HG02571 (cell line): ENCODE data around the gene BBS1.
"Not testable (repeated sequence)": the region's sequence is repeated elsewhere in the genome, so short reads cannot be mapped to it uniquely, and the experiment has no call there.

Source experiments
- ATAC-seq: cut with Tn5 transposase; IDR thresholded peaks from one replicate; pipeline ENCODE4 v1.9.1; 2021; ENCODE audit warnings: mild to moderate bottlenecking, moderate library complexity; ENCODE audit not compliant: unreplicated experiment

The BBS1 gene

GRCh38 chr11:66523611-66524010 is 13.2 kb downstream of the BBS1 start:
- no peak for ATAC-seq

- ATAC-seq, result no peak
These were observed 14.0 kb downstream of the BBS1 start for GRCh38 chr11:66524304-66525040.

- ATAC-seq, result no peak
These were observed 18.6 kb downstream of the BBS1 start for GRCh38 chr11:66529069-66529468.

DNA sequence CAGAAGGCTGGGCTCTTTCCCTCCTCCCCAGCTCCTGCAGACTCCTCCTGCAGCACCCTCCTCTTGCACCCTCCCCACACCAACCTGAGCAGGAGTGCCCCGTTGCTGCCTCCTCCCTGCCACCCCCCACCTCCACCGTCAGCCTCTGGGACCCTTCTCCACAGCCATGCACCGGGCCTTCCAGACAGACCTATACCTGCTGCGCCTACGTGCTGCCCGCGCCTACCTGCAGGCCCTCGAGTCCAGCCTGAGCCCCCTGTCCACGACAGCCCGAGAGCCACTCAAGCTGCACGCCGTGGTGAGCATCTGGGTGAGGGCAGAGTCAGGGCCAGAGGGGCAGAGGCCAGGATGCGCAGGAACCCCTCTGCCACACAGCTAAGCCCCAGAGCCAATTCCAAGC is 19.2 kb downstream of the BBS1 start:
- ATAC-seq, result no peak

- ATAC-seq, result no peak
These were observed 20.7 kb downstream of the BBS1 start for GRCh38 chr11:66530927-66531709.

- ATAC-seq, result no peak
These were observed 21.4 kb downstream of the BBS1 start for GRCh38 chr11:66531841-66532240.

DNA sequence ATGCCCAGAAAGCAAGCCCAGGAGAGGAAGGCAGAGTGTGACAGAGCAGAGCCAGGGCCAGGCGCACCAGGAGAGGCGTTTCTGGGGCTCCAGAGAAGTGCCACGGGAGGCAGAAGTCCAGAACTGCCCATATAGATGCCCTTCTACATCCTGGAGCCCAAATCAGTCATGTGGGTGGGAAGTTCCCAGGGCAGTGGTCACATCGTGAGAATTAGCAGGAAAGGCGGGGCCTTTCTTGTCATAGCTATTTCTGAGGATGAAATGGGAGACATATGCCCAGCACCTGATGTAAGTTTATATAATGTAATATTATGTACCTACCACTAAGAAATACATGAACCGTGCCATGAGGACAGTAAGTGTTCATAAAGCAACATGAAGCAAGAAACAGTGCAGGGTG is 22.3 kb downstream of the BBS1 start:
- no peak for ATAC-seq

DNA sequence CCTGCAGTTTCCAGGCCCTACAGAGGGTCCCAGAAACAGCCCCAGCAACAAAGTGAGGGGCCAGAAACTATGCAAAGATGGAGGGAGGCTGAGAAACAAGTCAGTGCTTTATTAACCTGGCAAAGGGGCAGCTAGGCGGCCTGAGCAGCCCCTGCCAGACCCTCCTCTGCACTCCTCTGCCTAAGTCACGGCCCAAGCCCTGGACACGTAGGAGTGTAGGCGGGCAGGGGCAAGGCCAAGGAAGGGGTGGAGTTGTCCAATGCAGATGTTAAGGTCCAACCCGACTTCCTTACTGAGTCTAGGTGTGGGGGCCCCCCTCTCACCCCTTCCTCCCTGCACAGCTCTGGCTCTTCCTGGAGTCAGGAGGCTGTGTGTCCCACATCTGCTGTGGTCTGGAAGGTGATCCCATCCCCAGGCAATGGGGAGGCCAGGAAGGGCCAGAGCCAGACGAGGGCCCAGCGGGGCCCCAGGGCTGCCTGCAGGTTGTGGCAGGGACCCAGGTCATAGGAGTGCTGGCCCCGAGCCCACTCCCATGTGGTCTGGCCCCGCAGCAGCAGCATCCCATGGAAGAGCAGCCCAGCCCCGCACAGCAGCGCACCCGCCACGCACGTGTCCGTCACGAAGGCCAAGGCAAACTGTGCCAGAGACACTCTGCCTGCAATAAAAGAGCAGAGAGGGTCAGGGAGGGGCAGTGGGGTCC is 28.9 kb downstream of the BBS1 start:
- ATAC-seq, result no peak

- no peak for ATAC-seq
These were observed 29.4 kb downstream of the BBS1 start for GRCh38 chr11:66539870-66540213.

DNA sequence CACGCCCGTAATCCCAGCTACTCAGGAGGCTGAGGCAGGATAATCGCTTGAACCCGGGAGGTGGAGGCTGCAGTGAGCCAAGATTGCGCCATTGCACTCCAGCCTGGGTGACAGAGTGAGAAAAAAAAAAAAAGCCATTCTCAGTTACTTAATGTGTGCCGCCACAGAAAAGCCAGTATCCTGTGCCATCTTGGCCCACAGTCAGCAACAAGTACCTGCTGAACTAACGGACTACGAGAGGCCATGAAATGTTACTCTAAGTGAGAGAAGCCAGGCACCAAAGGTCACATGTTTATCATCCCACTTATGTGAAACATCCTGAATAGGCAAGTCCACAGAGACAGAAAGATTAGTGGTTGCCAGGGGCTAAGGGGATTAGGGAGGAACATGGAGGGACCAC is 30.2 kb downstream of the BBS1 start:
- not testable (repeated sequence) for ATAC-seq

GRCh38 chr11:66541892-66542291 is 31.5 kb downstream of the BBS1 start:
- no peak for ATAC-seq

GRCh38 chr11:66542362-66542761 is 31.9 kb downstream of the BBS1 start:
- no peak for ATAC-seq

DNA sequence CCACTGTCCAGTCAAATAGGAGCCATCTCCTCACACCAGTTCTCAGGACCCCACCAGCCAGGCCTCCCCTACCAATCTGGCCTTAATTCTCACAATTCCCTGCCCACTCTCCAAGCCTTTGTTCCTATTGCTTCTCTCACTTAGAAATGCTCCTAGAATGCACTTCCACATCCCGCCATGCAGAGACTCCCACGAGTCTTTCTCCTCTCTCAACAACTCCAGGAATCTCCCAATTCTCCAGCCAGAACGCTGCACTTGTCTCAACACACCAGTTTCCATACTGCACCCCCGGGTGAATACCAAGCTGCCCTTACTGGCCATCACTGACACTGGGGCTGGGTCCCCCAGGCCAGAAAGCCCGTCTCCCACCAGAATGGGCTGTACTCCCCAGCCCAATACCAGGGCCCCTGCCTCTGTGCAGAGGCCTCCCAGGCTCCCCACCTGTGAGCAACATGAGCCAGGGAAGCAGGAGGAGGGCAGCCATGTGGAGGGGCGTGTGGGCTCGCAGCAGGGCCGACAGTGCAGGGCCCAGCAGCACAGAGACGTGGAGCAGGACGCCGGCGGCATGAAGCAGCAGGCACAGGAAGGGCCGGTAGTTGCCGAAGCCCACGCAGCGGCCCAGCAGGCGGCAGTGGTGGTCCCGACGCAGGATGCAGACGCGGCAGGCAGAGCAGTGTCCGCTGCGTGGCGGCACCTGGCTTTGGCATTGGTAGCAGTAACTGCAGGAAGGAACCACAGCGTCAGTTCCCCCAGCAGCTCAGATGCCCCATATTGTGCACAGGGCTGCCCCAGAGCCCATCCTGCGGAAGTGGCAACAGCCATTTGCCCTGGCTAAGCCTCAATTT is 33.0 kb downstream of the BBS1 start:
- ATAC-seq, result no peak

DNA sequence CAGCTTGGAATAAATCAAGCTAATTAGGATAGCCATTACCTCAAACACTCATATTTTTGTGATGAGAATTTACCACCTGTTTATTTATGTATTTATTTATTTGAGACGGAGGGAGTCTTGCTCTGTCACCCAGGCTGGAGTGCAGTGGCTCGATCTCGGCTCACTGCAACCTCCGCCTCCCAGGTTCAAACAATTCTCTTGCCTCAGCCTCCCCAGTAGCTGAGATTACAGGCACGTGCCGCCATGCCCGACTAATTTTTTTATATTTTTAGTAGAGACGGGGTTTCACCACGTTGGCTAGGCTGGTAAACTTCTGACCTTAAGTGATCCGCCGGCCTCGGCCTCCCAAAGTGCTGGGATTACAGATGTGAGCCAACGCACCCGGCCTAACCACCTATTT is 34.5 kb downstream of the BBS1 start:
- ATAC-seq, result not testable (repeated sequence)

DNA sequence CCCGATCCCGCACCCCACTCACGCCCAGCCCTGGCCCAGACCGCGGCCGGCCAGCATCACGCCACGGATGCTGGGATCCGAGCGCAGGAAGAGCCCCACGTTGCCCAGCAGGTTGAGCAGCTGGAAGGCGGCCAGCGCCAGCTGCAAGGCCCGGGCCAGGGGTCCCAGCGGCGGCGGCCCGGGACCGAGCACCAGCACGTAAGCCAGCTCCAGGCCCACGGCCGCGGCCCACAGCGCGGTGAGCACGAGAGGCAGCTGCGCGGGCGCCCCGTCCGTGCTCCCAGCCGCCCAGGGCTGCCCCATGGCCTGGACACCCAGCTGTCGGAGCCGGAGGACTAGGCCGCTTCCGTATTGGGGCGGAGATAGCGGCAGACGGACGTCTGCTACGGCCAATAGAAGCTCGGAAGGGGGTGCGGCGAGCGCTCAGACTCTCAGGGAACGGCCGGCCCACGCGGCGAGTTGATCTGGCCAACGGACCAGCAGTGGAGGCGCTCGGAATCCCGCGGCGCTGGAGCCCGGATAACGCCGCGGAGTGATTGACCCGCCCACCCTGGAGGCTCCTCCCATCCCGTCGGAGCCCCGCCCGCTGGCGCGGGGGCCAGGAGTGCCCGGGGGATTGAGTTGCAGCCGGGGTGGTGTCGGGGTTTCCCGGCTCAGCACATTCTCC is 35.4 kb downstream of the BBS1 start, which contains the start of gene ZDHHC24:
Gene ZDHHC24, minus strand, starts transcription at position 348 of the 667 bp plus-strand sequence. Its CDS starts 45 bp downstream, at position 303.
- peak; percentile 86 for ATAC-seq

- no peak for ATAC-seq
These were observed 36.0 kb downstream of the BBS1 start, which contains the start of gene ACTN3 for GRCh38 chr11:66546368-66546965. ACTN3 (plus strand) TSS chr11:66546903; CDS start chr11:66546938, 35 bp downstream.

DNA sequence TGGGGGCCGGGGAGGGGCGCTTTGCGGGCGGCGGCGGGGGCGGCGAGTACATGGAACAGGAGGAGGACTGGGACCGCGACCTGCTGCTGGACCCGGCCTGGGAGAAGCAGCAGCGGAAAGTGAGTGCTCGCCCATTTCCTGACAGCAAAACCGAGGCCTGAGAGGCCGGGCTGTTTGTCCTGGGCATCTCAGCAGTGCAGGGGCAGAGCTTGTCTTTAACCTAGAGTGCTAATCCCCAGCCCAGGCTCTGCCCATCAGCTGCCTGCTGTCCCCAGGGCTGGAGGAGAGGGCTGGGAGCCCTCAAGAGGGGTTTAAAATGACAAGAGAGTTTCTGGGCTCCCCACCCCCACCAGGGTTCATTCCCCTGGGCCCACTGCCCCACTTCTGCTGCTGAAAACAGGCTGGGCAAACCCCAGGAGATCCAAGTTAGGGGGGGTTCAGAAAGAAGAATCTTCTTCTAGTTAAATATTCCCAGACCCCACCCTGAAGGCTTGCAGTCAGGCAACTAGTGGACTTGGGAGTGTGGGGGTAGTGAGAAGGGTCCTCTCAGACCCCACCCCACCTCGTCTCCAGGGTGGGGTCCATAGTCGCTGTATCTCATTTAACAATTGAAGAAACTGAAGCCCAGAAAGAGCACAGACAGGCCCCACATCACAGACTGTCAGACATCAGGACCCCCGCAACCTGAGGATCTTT is 36.7 kb downstream of the BBS1 start:
- ATAC-seq, result no peak

DNA sequence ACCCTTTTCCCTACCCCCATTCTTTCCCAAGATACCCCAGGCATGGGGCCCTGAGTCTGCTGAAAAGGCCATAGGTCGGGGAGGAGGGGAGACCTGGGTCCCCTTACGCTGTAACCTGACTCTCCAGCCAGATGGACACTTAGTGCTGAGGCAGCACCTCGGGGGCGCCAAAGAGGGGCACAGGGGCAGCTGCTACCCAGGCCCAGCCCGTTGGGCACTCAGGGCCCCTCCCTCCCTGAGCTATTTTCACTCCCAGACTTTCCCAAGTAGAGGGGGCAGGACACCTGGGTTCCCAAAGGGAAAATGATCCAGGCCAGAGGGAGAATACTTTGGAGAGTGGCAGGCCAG is 37.2 kb downstream of the BBS1 start:
- no peak for ATAC-seq

GRCh38 chr11:66548041-66548440 is 37.6 kb downstream of the BBS1 start:
- no peak for ATAC-seq
